GM10266 (cell line): Measurements from ENCODE around the gene LRRFIP2.

Experiments used
- DNase-seq: peaks from one replicate; pipeline ENCODE4 v3.0.0; 2012; ENCODE audit errors: extremely low spot score
- CTCF ChIP-seq: IDR thresholded peaks from 2 replicates; pipeline ENCODE4 v1.5.1; 2012; ENCODE audit warnings: mild to moderate bottlenecking, low read depth; ENCODE audit not compliant: control insufficient read depth, insufficient read depth; ENCODE audit errors: missing control alignments

LRRFIP2 gene

GRCh38 chr3:37170513-37170912, 3.9 kb downstream of the LRRFIP2 start:
- DNase-seq: no peak
- TF ChIP-seq CTCF: no peak

GRCh38 chr3:37170060-37170459, 4.3 kb downstream of the LRRFIP2 start:
- TF ChIP-seq CTCF: no peak
- DNase-seq: no peak

GRCh38 chr3:37168896-37169295, 5.5 kb downstream of the LRRFIP2 start:
- DNase-seq: no peak
- no peak for TF ChIP-seq CTCF

- DNase-seq: no peak
- TF ChIP-seq CTCF: no peak
Measured at GRCh38 chr3:37163262-37164015, 10.9 kb downstream of the LRRFIP2 start.

- no peak for TF ChIP-seq CTCF
- peak; percentile 17 for DNase-seq
Measured at GRCh38 chr3:37162501-37163245, 11.7 kb downstream of the LRRFIP2 start.

GRCh38 chr3:37161351-37161750, 13.0 kb downstream of the LRRFIP2 start:
- no peak for TF ChIP-seq CTCF
- no peak for DNase-seq

- no peak for TF ChIP-seq CTCF
Measured at GRCh38 chr3:37155782-37156181, 18.6 kb downstream of the LRRFIP2 start.

More at GRCh38 chr3:37155782-37156181, 18.6 kb downstream of the LRRFIP2 start:
- DNase-seq: no peak
